GM19099 (cell line): ENCODE measurements around the gene PRX.

Experiments
- POLR2A ChIP-seq: IDR thresholded peaks from 3 replicates; pipeline ENCODE4 v1.6.1; 2011; ENCODE audit warnings: low read depth; ENCODE audit not compliant: insufficient read length; ENCODE audit errors: extremely low read depth

PRX gene, protein sequence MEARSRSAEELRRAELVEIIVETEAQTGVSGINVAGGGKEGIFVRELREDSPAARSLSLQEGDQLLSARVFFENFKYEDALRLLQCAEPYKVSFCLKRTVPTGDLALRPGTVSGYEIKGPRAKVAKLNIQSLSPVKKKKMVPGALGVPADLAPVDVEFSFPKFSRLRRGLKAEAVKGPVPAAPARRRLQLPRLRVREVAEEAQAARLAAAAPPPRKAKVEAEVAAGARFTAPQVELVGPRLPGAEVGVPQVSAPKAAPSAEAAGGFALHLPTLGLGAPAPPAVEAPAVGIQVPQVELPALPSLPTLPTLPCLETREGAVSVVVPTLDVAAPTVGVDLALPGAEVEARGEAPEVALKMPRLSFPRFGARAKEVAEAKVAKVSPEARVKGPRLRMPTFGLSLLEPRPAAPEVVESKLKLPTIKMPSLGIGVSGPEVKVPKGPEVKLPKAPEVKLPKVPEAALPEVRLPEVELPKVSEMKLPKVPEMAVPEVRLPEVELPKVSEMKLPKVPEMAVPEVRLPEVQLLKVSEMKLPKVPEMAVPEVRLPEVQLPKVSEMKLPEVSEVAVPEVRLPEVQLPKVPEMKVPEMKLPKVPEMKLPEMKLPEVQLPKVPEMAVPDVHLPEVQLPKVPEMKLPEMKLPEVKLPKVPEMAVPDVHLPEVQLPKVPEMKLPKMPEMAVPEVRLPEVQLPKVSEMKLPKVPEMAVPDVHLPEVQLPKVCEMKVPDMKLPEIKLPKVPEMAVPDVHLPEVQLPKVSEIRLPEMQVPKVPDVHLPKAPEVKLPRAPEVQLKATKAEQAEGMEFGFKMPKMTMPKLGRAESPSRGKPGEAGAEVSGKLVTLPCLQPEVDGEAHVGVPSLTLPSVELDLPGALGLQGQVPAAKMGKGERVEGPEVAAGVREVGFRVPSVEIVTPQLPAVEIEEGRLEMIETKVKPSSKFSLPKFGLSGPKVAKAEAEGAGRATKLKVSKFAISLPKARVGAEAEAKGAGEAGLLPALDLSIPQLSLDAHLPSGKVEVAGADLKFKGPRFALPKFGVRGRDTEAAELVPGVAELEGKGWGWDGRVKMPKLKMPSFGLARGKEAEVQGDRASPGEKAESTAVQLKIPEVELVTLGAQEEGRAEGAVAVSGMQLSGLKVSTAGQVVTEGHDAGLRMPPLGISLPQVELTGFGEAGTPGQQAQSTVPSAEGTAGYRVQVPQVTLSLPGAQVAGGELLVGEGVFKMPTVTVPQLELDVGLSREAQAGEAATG (N-terminal part only)

DNA sequence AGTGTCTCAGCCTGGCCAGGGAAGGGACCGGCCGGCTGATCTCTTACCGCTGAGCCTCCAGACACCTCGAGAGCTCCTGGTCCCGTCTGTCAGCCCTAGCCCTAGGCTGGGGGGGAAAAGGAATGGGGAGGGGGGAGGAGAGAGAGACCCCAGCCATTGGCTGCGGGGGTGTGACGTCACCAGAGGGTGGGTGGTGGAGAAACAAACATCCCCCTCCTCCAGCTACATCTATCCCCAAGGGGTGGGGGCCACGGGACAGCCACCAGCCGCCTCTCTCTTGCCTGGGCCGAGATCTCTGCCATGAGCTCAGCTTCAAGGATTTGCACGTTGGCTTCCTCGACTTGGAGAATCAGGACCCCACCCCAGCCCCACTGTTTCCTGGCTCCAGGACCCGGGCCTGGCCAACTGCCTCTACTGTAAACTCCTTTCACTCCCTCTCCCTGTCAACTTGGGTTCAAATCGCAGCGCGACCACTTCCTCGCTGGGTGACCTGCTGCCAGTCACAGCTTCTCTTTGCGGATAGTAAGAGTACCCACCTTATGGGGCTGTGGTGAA is at the start of gene PRX:
PRX (minus strand) TSS at position 88 of the 555 bp plus-strand sequence. CDS start 5,446 bp downstream, outside the sequence.
- no peak for TF ChIP-seq POLR2A

DNA sequence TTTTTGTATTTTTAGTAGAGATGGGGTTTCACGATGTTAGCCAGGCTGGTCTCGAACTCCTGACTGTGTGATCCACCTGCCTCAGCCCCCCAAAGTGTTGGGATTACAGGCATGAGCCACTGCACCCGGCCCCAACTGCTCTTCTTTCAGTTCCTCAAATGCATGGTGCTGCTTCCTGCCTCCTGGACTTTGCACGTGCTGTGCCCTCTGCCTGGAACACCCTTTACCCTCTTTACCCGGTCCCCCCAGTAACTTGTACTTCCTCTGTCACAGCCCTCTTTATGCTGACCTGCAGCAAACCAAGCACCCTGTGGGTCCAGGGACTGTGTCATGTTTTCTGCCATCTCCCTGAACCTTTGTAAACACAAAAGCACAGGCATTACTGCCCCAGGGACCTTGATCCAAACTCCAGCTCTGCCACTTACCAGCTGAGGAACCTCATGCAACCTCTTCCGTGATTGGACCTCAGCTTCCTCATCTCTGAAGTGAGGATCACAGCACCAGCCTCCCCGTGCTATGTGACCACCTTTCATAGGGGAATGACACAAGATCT is 48.6 kb upstream of the PRX start:
- TF ChIP-seq POLR2A = no peak

DNA sequence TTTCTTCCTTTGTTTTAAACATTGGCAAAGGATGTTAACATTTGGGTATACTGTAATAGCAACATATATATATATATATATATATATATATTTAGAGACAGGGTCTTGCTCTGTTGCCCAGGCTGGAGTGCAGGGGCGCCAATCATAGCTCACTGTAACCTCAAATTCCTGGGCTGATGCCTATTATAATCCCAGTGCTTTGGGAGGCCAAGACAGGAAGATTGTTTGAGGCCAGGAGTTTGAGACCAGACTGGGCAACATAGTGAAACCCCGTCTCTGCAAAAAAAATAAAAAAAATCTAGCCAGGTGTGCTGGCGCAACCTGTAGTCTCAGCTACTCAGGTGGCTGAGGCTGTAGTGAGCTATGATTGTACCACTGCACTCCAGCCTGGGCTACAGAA is 47.0 kb upstream of the PRX start:
- TF ChIP-seq POLR2A = no peak

DNA sequence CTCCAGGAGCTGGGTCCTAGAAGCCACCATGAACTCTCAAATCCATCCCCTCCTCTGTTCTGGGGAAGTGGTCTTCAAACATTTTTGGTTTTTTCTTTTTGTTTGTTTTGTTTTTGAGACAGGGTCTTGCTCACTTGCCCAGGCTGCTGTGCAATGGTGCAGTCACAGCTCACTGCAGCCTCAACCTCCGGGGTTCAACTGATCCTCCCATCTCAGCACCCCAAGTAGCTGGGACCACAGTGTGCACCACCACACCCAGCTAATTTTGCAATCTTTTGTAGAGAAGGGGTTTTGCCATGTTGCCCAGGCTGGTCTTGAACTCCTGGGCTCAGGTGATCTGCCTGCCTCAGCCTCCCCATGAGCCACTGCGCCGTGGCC is 45.4 kb upstream of the PRX start:
- no peak for TF ChIP-seq POLR2A

DNA sequence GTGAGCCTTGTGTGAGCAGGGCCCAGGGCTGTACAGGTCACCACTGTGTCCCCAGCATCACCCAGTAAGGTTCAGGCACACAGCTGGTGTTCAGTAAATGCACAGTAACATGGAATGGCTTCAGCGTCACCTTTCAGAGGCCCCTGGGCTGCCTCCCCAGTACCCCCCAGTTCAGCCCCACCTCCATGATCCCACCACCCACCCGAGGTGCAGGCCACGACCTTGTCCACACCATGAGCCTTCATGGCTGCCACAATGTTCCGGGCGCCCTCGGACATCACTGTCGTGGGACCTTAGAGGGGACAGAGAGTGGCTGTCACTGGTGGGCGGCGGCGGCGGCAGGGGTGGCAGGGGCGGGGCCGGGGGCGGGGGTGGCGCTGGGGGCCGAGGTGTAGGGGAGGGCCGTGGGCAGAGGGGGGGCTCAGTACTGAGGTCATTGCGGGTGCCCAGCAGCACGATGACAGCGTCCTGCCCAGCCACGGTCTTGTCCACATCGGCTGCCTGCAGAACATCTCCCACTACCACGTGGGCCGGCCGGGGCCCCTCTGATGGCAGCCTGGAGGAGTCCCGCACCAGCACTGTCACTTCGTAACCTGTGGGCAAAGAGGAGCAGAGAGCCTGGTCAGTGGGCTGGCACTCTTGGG is 44.9 kb upstream of the PRX start:
- no peak for TF ChIP-seq POLR2A

DNA sequence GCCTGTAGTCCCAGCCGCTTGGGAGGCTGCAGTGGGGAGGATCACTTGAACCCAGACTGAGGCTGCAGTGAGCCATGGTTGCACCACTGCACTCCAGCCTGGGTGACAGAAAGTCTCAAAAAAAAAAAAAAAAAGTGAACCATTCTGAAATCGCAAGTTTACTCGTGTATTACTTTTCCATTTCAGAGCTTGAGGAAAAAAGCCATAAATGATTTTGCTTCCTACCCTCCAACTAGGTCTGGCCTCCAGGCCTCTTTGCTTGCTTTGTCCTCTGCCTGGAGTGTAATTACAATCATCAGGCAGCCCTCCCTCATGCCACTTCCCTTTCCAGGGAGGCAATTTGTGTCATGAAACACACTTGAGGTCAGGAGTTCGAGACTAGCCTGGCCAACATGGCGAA is 43.9 kb upstream of the PRX start:
- TF ChIP-seq POLR2A = no peak

DNA sequence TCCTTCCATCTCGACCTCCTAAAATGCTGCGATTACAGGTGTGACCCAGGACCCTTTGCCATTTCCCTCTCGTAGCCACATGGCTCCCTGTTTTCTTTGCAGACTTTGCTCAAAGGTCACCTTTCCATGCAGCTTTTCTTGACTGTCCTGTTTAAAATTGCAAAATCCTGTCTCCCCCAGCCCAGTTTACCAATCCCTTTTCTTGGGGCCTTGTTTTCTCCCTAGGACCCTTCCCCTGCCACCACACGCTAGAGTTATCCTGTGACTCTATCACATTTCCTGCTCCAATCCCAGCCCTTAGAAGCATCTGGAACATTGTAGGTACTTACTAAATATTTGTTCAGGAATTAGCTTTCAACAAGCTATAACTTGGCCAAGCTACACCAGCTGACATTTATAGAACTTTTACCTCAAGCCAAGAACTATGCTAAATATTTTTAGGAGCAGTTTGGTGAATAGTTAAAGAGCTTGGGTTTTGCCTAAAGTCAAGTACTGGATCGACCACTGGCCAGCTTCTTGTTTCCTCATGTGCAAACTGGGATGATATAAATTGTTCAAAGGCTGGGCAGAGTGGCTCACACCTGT is 40.1 kb upstream of the PRX start:
- no peak for TF ChIP-seq POLR2A

DNA sequence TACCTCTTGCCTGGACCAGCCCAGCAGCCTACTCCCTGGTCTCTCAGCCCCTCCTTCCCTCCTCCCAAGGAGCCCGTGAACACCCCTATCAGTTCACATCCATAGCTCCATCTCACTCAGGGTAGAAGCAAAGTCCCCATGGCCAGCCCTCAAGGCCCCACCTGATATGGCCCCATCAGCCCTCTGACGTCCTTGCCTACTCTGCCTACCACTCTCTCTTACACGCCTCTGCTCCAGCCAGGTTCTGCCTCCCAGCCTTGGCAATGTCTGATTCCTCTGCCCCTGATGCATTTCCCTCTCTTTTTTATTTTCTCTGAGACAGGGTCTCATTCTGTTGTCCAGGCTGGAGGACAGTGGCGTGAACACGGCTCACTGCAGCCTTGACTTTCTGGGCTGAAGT is 38.8 kb upstream of the PRX start:
- no peak for TF ChIP-seq POLR2A

DNA sequence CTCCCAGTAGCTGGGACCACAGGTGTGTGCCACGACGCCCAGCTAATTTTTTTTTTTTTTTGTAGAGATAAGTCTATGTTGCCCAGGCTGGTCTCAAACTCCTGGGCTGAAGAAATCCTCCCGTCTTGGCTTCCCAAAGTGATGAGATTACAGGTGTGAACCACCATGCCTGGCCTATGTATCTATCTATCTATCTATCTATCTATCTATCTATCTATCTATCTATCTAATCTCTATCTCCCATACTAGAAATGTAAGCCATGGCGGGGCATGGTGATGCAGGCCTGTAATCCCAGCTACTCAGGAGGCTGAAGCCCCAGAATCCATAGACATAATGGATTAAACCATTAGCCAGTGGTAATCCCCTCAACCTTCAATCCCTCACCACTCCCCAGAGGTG is 37.5 kb upstream of the PRX start:
- no peak for TF ChIP-seq POLR2A

DNA sequence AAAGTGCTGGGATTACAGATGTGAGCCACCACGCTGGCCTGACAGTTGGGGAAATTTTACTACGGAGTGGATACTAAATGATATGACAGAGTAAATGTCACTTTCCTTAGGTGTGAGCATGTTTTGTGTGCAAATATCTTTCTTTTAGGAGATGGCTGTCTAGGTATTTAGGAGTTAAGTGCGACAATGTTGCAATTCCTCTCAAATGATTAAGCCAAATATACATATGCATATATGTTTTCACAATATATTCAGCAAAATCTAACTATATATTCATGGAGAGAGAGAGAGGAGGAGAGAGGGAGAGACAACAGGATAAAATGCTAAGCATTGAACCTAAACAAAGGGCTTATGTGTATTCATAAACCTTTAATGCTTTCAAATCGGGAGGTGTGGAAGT is 36.3 kb upstream of the PRX start:
- no peak for TF ChIP-seq POLR2A

DNA sequence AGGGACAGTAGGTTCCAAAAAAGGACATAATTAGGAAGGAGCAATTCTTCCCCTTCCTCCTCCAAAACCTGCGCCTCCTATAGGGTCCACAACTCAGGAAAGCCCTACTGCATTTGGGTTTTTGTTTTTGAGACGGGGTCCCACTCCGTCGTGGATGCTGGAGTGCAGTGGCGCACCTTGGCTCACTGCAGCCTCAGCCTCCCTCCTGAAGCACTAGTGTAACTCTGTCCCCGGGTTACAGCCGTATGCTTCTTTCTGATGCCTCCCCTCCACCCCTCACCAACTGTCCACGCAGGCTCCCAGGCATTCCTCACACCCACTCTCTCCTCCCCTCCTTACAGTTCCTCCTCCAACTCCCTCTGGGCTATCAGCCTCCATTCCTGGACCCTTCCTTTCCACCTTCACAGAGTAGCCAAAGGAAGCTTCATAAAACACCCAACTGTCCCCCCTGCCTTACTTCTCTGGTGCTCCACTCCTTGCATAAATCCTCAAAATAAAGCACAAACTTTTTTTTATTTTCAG is 33.1 kb upstream of the PRX start:
- no peak for TF ChIP-seq POLR2A

DNA sequence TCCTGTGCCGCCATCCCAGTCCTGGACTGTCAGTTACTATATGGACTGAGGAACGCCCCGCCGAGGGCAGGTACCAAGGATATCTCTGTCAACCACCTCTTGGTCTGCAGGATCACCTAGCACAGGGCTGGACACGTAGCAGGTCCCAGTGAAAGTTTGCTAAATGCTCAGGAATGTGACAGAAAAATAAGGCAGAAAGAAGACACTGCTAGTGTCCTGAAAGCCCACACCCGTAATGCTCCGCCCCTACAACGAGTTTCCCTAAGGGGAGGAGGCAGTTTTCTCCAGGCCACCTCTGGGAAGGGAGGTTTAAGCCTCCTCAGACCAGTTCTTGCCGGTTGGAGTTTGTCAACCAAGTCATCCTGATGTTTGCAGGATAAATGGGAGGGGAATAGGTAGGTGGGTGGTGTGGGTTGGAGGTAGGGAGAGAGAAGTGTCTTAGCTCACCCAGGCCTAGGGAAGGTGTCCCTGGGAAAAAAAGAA is 32.6 kb upstream of the PRX start:
- no peak for TF ChIP-seq POLR2A

DNA sequence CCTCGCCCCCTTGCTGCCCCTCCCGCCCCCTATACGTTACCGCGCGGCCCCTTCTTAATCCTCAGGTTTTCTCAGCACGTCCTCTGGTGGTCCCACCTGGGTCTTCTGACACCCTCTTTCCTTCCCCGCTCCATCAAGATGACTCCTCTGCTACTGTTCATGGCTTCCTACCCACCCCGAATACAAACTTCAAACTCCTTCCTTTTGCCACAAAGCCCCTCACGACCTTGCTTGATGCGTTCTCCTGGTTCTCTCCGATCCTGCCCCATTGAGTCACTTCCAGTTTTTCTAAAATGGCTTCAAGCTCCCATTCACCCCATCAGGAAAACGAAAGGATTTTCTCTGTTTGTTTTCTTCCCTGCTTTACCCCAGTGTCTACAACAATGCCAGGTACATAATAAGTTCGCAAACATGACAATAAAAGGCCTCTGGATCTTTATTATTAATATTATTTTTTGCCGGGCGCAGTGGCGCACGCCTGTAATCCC is 31.7 kb upstream of the PRX start:
- no peak for TF ChIP-seq POLR2A
